Liver (tissue), 9 donors: Measurements from ENCODE around the gene TTC28. TPM values are rescaled to one million over a fixed set of nuclear protein-coding genes. Genes with fewer than 3 reads are reported as not detected.

Source experiments
- DNase-seq: peaks from one replicate; pipeline ENCODE4 v3.0.0-alpha.2; 2017; ENCODE audit warnings: low spot score
- H3K27ac ChIP-seq, 2 donors: one replicate each; pipeline ENCODE4 v1.7.0; 2013; ENCODE audit warnings: inconsistent platforms in 2 of 2, low read length in 2 of 2, control low read depth in 1 of 2, low read depth in 1 of 2, mild to moderate bottlenecking in 1 of 2
- H3K27me3 ChIP-seq, 4 donors: one replicate each; pipeline versions ENCODE4 v1.6.1 to v1.7.0; 2013; ENCODE audit warnings: low read length in 3 of 4, inconsistent platforms in 1 of 4, mild to moderate bottlenecking in 1 of 4, moderate library complexity in 1 of 4; ENCODE audit not compliant: control insufficient read depth in 4 of 4, insufficient read depth in 4 of 4
- H3K36me3 ChIP-seq, 4 donors: one replicate each; pipeline versions ENCODE4 v1.6.1 to v1.7.0; 2013; ENCODE audit warnings: low read length in 3 of 4, mild to moderate bottlenecking in 3 of 4, low read depth in 1 of 4, moderate library complexity in 1 of 4; ENCODE audit not compliant: control insufficient read depth in 4 of 4, insufficient read depth in 3 of 4
- H3K4me1 ChIP-seq, 4 donors: one replicate each; pipeline versions ENCODE4 v1.6.1 to v1.7.0; 2013; ENCODE audit warnings: low read length in 3 of 4, mild to moderate bottlenecking in 3 of 4, moderate library complexity in 1 of 4; ENCODE audit not compliant: control insufficient read depth in 4 of 4, insufficient read depth in 4 of 4
- H3K4me3 ChIP-seq, 3 donors: one replicate each; pipeline versions ENCODE4 v1.6.1 to v1.7.0; 2013; ENCODE audit warnings: low read length in 3 of 3, control low read depth in 1 of 3, low read depth in 1 of 3, mild to moderate bottlenecking in 1 of 3
- H3K9ac ChIP-seq, 2 donors: one replicate each; pipeline ENCODE4 v1.7.0; 2013; ENCODE audit warnings: low read length in 2 of 2, mild to moderate bottlenecking in 2 of 2, moderate library complexity in 2 of 2, control low read depth in 1 of 2, low read depth in 1 of 2
- H3K9me3 ChIP-seq, 4 donors: one replicate each; pipeline versions ENCODE4 v1.6.1 to v1.7.0; 2013; ENCODE audit warnings: low read length in 3 of 4; ENCODE audit not compliant: control insufficient read depth in 4 of 4
- CTCF ChIP-seq: fragments of 150-350 bp; IDR thresholded peaks from 2 replicates; pipeline ENCODE4 v1.5.1; 2017; ENCODE audit warnings: improper control_type of control experiment, low read depth, low read length; ENCODE audit not compliant: missing input control
- EGR1 ChIP-seq, 2 donors: IDR thresholded peaks; 2 replicates each; pipeline ENCODE4 v1.6.1; 2016 to 2018; ENCODE audit warnings: antibody characterized with exemption in 2 of 2, low read depth in 2 of 2
- FOXA1 ChIP-seq: IDR thresholded peaks from 2 replicates; pipeline ENCODE4 v1.6.1; 2016; ENCODE audit warnings: antibody characterized with exemption
- FOXA2 ChIP-seq: IDR thresholded peaks from 2 replicates; pipeline ENCODE4 v1.6.1; 2016; ENCODE audit warnings: antibody characterized with exemption
- GABPA ChIP-seq, 2 donors: IDR thresholded peaks in 1 of 2; conservative IDR thresholded peaks in 1 of 2; 2 replicates each; pipeline ENCODE4 v1.6.1; 2016; ENCODE audit warnings: antibody characterized with exemption in 2 of 2, mild to moderate bottlenecking in 1 of 2, moderate library complexity in 1 of 2
- HNF4A ChIP-seq, 2 donors: conservative IDR thresholded peaks; 2 replicates each; pipeline ENCODE4 v1.6.1; 2016; ENCODE audit warnings: antibody characterized with exemption in 2 of 2, mild to moderate bottlenecking in 2 of 2
- HNF4G ChIP-seq: IDR thresholded peaks from 2 replicates; pipeline ENCODE4 v1.6.1; 2016; ENCODE audit warnings: antibody characterized with exemption
- JUND ChIP-seq, 2 donors: IDR thresholded peaks; 2 replicates each; pipeline ENCODE4 v1.6.1; 2016; ENCODE audit warnings: antibody characterized with exemption in 2 of 2
- NR2F2 ChIP-seq: IDR thresholded peaks from 2 replicates; pipeline ENCODE4 v1.6.1; 2016; ENCODE audit warnings: antibody characterized with exemption
- RAD21 ChIP-seq, 2 donors: IDR thresholded peaks; 2 replicates each; pipeline ENCODE4 v1.6.1; 2016; ENCODE audit warnings: antibody characterized with exemption in 2 of 2, mild to moderate bottlenecking in 2 of 2
- RXRA ChIP-seq, 2 donors: IDR thresholded peaks; 2 replicates each; pipeline ENCODE4 v1.6.1; 2017 to 2018; ENCODE audit warnings: antibody characterized with exemption in 2 of 2, mild to moderate bottlenecking in 1 of 2
- SP1 ChIP-seq: IDR thresholded peaks from 2 replicates; pipeline ENCODE4 v1.6.1; 2018; ENCODE audit warnings: antibody characterized with exemption, mild to moderate bottlenecking
- YY1 ChIP-seq: IDR thresholded peaks from 2 replicates; pipeline ENCODE4 v1.6.1; 2016; ENCODE audit warnings: antibody characterized with exemption, mild to moderate bottlenecking
- WGBS: extraction: QIAGEN DNeasy Blood & Tissue Kit; methylation state at CpG from one replicate; pipeline ENCODE4 v1.1.7; 2013; 5-methylcytosine and 5-hydroxymethylcytosine counted together
- polyA plus RNA-seq, 2 donors: library from polyadenylated mRNA; stranded (reverse) in 1 of 2; unstranded in 1 of 2; fragments of 200-250 nt in 1 of 2; fragments of >200 nt in 1 of 2; fragmentation: Nextera tagmentation in 1 of 2; extraction: Ambion mirVana in 1 of 2; gene quantifications; one replicate each; pipeline versions ENCODE4 v1.2.1 to v1.2.3, GENCODE V29; 2013 to 2015
- total RNA-seq, 2 donors: library from RNA; depleted of rRNA; stranded (reverse); fragments of >200 nt; gene quantifications; one replicate each; pipeline ENCODE4 v1.2.3, GENCODE V29; 2014
- TF ChIP-seq, protein P1 (sequence below): IDR thresholded peaks from 2 replicates; pipeline ENCODE4 v1.6.1; 2016; ENCODE audit warnings: antibody characterized with exemption, mild to moderate bottlenecking
- TF ChIP-seq, protein P2 (sequence below): IDR thresholded peaks from 2 replicates; pipeline ENCODE4 v1.6.1; 2016; ENCODE audit warnings: antibody characterized with exemption
- TF ChIP-seq, protein P3 (sequence below): IDR thresholded peaks from 2 replicates; pipeline ENCODE4 v1.6.1; 2016; ENCODE audit warnings: antibody characterized with exemption
- donor health status: healthy.
- donor health status: healthy.
- donor health status: healthy.
- donor health status: healthy.
- donor health status: healthy.

The TTC28 gene
- total and polyA plus RNA-seq, 4 donors = 4.2 to 19.4 (median 5.9) TPM

DNA sequence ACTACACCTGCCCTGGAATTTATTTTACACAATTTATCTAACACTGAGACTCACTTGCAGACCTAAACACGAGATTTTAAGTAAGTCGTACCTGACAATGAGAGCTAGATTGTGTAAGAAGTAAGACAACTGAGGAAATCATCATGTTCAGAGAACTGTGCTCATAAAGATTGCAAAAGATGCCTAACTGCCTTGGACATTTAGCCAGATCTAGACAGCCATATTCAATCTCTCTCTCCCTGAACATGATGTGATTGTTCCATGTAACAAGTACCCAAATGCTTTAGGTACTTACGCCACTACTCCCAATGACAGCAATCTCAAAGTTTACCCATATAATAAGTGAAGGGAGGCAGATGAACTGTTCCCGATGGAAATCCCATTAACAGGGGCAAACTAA lies 550.8 kb downstream of the TTC28 start:
- H3K4me3 ChIP-seq = no peak overlapping the region
- WGBS = 94% methylated on average over 4 of the region's 4 CpGs
- TF ChIP-seq SP1 (no peak), JUND (IDR thresholded peaks at IDR 0.05) (no peak), NR2F2 (no peak), RAD21 (IDR thresholded peaks at IDR 0.05) (no peak), YY1 (no peak), CTCF (no peak), GABPA (IDR thresholded peaks at IDR 0.05 in 1 of 2, conservative IDR thresholded peaks at IDR 0.05 in 1 of 2) (no peak), EGR1 (IDR thresholded peaks at IDR 0.05; ENCODE audit: low read depth in 2 of 2) (no peak), FOXA2 (no peak)
- TF ChIP-seq, protein P1, sequence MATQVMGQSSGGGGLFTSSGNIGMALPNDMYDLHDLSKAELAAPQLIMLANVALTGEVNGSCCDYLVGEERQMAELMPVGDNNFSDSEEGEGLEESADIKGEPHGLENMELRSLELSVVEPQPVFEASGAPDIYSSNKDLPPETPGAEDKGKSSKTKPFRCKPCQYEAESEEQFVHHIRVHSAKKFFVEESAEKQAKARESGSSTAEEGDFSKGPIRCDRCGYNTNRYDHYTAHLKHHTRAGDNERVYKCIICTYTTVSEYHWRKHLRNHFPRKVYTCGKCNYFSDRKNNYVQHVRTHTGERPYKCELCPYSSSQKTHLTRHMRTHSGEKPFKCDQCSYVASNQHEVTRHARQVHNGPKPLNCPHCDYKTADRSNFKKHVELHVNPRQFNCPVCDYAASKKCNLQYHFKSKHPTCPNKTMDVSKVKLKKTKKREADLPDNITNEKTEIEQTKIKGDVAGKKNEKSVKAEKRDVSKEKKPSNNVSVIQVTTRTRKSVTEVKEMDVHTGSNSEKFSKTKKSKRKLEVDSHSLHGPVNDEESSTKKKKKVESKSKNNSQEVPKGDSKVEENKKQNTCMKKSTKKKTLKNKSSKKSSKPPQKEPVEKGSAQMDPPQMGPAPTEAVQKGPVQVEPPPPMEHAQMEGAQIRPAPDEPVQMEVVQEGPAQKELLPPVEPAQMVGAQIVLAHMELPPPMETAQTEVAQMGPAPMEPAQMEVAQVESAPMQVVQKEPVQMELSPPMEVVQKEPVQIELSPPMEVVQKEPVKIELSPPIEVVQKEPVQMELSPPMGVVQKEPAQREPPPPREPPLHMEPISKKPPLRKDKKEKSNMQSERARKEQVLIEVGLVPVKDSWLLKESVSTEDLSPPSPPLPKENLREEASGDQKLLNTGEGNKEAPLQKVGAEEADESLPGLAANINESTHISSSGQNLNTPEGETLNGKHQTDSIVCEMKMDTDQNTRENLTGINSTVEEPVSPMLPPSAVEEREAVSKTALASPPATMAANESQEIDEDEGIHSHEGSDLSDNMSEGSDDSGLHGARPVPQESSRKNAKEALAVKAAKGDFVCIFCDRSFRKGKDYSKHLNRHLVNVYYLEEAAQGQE = no peak
- TF ChIP-seq, protein P2, sequence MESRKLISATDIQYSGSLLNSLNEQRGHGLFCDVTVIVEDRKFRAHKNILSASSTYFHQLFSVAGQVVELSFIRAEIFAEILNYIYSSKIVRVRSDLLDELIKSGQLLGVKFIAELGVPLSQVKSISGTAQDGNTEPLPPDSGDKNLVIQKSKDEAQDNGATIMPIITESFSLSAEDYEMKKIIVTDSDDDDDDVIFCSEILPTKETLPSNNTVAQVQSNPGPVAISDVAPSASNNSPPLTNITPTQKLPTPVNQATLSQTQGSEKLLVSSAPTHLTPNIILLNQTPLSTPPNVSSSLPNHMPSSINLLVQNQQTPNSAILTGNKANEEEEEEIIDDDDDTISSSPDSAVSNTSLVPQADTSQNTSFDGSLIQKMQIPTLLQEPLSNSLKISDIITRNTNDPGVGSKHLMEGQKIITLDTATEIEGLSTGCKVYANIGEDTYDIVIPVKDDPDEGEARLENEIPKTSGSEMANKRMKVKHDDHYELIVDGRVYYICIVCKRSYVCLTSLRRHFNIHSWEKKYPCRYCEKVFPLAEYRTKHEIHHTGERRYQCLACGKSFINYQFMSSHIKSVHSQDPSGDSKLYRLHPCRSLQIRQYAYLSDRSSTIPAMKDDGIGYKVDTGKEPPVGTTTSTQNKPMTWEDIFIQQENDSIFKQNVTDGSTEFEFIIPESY = no peak
- TF ChIP-seq, protein P3, sequence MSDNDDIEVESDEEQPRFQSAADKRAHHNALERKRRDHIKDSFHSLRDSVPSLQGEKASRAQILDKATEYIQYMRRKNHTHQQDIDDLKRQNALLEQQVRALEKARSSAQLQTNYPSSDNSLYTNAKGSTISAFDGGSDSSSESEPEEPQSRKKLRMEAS = no peak

DNA sequence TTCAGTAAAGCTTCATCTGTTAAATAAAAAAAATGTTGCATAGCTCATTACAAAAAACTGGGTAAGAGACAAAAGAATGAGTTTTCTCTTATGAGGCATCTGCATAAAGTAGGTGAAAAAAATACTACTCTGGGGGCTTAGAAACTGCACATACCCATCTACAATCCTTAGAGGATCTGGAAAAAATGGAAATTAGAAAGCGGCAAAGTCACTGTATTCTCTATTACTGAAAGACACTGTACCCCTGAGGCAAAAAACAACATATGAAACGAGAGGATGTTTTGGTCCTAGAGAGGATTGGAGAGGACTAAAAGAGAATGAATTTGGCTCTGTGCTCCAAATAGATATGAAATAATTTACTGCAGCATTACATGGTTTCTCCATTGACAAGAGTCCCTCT lies 553.8 kb downstream of the TTC28 start:
- Histone ChIP-seq H3K27ac (no peak overlapping the region), H3K9ac (no peak overlapping the region), H3K36me3 (no peaks in the 10 kb centered on the region), H3K9me3 (no peaks in the 10 kb centered on the region), H3K27me3 (no peaks in the 10 kb centered on the region), H3K4me3 (no peak overlapping the region), H3K4me1 (no peaks in the 10 kb centered on the region)
- WGBS = 96% methylated on average over 2 of the region's 2 CpGs
- DNase-seq = no peak
- no peak for TF ChIP-seq JUND (IDR thresholded peaks at IDR 0.05)
- no peak for TF ChIP-seq EGR1 (IDR thresholded peaks at IDR 0.05; ENCODE audit: low read depth in 2 of 2)
- no peak for TF ChIP-seq SP1
- no peak for TF ChIP-seq HNF4A (conservative IDR thresholded peaks at IDR 0.05)
- no peak for TF ChIP-seq HNF4G
- no peak for TF ChIP-seq FOXA1
- no peak for TF ChIP-seq NR2F2
- no peak for TF ChIP-seq RAD21 (IDR thresholded peaks at IDR 0.05)
- TF ChIP-seq, protein P3 = no peak
- no peak for TF ChIP-seq FOXA2
- TF ChIP-seq GABPA (IDR thresholded peaks at IDR 0.05 in 1 of 2, conservative IDR thresholded peaks at IDR 0.05 in 1 of 2) = no peak
- TF ChIP-seq RXRA (IDR thresholded peaks at IDR 0.05) = no peak
- TF ChIP-seq CTCF = no peak
- TF ChIP-seq, protein P2 = no peak
- no peak for TF ChIP-seq YY1

More for the DNA sequence above, 550.8 kb downstream of the TTC28 start:
- no peak for DNase-seq
- Histone ChIP-seq H3K27me3 (no peaks in the 10 kb centered on the region), H3K9ac (no peak overlapping the region), H3K4me1 (no peaks in the 10 kb centered on the region), H3K36me3 (no peaks in the 10 kb centered on the region), H3K9me3 (no peaks in the 10 kb centered on the region), H3K27ac (no peak overlapping the region)
